D721Med (cell line): ENCODE data around the gene GAMT.

Experiments
- DNase-seq: peaks from one replicate; pipeline ENCODE4 v3.0.0; 2011; ENCODE audit warnings: low spot score; ENCODE audit not compliant: insufficient read length
- FAIRE-seq: peaks from 2 replicates; lab custom pipeline; 2011; peaks lifted over from hg19 to GRCh38; lab: Jason Lieb, UNC
- TF ChIP-seq, protein P1 (sequence below): IDR thresholded peaks from 2 replicates; pipeline ENCODE4 v1.5.1; 2012; ENCODE audit warnings: mild to moderate bottlenecking, control low read depth; ENCODE audit not compliant: insufficient read depth; ENCODE audit errors: missing control alignments

Gene GAMT

GRCh38 chr19:1366296-1366695 is 35.0 kb downstream of the GAMT start:
- FAIRE-seq: no peak
- TF ChIP-seq, protein P1, sequence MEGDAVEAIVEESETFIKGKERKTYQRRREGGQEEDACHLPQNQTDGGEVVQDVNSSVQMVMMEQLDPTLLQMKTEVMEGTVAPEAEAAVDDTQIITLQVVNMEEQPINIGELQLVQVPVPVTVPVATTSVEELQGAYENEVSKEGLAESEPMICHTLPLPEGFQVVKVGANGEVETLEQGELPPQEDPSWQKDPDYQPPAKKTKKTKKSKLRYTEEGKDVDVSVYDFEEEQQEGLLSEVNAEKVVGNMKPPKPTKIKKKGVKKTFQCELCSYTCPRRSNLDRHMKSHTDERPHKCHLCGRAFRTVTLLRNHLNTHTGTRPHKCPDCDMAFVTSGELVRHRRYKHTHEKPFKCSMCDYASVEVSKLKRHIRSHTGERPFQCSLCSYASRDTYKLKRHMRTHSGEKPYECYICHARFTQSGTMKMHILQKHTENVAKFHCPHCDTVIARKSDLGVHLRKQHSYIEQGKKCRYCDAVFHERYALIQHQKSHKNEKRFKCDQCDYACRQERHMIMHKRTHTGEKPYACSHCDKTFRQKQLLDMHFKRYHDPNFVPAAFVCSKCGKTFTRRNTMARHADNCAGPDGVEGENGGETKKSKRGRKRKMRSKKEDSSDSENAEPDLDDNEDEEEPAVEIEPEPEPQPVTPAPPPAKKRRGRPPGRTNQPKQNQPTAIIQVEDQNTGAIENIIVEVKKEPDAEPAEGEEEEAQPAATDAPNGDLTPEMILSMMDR: no peak
- no peak for DNase-seq

- no peak for DNase-seq
- TF ChIP-seq, protein P1: no peak
- no peak for FAIRE-seq
These were observed 35.7 kb downstream of the GAMT start for GRCh38 chr19:1365319-1366269.

DNA sequence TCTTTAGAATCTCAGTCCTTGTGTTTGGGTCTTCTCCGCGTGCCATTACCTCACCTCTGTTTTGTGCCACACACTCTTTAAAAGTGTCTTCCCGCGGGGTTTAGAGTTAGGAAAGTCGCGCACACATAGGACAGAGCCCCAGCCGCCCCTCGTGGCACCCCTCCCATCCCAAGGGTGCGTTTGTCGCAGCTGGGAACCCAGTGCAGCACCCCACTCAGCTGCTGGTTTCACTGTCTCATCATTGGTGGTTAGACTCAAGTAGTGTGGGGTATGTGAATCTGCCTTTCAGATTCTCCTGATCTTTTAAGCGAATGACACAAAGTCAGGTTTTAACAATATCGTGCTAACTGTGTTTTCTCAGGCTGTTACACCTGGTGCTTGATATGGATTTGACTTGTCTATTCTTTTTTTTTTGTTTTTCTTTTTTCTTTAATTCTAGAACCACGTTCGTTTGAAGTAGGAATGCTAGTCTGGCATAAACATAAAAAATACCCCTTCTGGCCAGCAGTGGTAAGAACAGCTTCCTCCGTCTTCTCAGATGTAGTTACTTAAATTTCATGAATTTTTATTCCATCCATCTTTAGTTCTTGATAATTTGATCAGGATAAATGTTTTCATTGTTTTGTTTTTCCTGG is 37.2 kb downstream of the GAMT start:
- TF ChIP-seq, protein P1: no peak
- no peak for DNase-seq
- no peak for FAIRE-seq

GRCh38 chr19:1363599-1363998 is 37.7 kb downstream of the GAMT start:
- TF ChIP-seq, protein P1: no peak
- FAIRE-seq (no peak), DNase-seq (no peak)

DNA sequence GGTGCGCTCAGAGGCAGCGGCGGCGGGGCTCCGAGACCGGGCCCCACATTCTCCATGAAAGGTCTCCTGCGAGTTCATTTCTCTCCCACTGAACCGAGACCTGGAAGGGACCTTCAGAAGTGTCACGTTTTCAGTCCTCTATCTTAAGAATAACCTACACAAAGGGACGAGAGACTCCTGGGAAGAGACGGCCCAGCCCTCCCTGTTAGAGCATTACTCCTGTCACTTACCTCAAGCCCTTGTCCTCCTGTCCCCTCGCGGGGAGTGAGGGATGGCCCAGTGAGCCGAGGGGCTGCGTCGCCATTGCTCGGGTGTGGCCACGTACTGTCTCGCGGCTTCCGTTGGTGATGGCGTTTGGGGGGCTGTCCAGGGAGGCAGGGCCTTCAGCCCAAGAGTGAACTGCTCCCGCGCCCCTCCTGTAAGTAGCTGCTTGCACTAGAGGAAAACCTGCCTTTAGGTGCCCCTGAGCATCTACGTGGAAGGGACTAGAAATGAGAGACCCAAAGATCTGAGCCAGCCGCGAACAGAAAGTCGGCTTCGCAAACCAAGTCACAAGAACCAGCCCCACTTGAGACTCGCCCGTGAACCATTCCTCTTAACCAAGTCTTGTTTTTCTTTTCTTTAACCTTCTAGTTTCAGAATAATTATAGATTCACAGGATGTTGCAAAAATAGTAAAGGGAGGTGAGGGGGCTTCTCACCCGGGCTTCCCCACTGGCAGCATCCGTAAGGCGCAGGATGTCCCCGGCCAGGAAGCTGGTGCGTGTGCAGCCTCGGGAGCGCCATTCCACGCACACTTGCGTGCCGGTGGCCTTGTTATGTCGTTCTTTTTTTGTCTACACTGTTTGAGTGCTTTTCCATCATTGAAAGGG is 38.7 kb downstream of the GAMT start:
- DNase-seq (no peak), FAIRE-seq (no peak)
- TF ChIP-seq, protein P1: no peak

GRCh38 chr19:1361601-1362386 is 39.5 kb downstream of the GAMT start:
- FAIRE-seq (no peak), DNase-seq (no peak)
- TF ChIP-seq, protein P1: no peak
